ENCODE data around the gene MARVELD3. TPM values are rescaled to one million over a fixed set of nuclear protein-coding genes. Genes with fewer than 3 reads are reported as not detected.

MARVELD3 gene
- total and polyA plus RNA-seq, 9 of the 15 experiments (the other 6 are each of a cell fraction or from before 2014, with no cell fraction given): 0.03 to 0.07 (median 0.07) TPM; not detected in 6

GRCh38 chr16:71626018-71626857, at the start of gene MARVELD3 (continued):
- TF ChIP-seq MTF1 (CRISPR knock-in tag; IDR thresholded peaks at IDR 0.05; ENCODE audit: borderline replicate concordance) (no peak), USF1 (CRISPR knock-in tag; IDR thresholded peaks at IDR 0.05) (no peak), E2F6 (IDR thresholded peaks at IDR 0.05; ENCODE audit: borderline replicate concordance in 1 of 2, extremely low read depth in 1 of 2, insufficient read depth in 1 of 2, insufficient read length in 1 of 2, low read depth in 1 of 2, low read length in 1 of 2, poor library complexity in 1 of 2, severe bottlenecking in 1 of 2) (peak in 1 of 2 experiments; percentile 27), ZBTB7A (IDR thresholded peaks at IDR 0.05; ENCODE audit: borderline replicate concordance, control insufficient read depth, low read depth, low read length) (no peak), ZNF507 (tag; conservative IDR thresholded peaks at IDR 0.05) (no peak), HNRNPLL (IDR thresholded peaks at IDR 0.05; ENCODE audit: low read depth, low read length, poor library complexity, severe bottlenecking) (no peak), KLF6 (CRISPR knock-in tag; IDR thresholded peaks at IDR 0.05; ENCODE audit: borderline replicate concordance) (no peak), NRF1 (conservative IDR thresholded peaks at IDR 0.05 in 1 of 2, IDR thresholded peaks at IDR 0.05 in 1 of 2) (peak; percentile 82 to 83), BRD9 (IDR thresholded peaks at IDR 0.05; ENCODE audit: low read depth, partially characterized antibody) (no peak), ZNF274 (IDR thresholded peaks at IDR 0.05; ENCODE audit: borderline replicate concordance, low read depth, low read length) (no peak), ZEB2 (IDR thresholded peaks at IDR 0.05) (0 out of 2 replicates have a peak, but pooled peaks have one; percentile 19), TCFL5 (CRISPR knock-in tag; conservative IDR thresholded peaks at IDR 0.05) (no peak), NFIC (IDR thresholded peaks at IDR 0.05) (peak; percentile 51)
- TF ChIP-seq, protein P1, sequence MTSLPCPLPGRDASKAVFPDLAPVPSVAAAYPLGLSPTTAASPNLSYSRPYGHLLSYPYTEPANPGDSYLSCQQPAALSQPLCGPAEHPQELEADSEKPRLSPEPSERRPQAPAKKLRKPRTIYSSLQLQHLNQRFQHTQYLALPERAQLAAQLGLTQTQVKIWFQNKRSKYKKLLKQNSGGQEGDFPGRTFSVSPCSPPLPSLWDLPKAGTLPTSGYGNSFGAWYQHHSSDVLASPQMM (CRISPR knock-in tag; IDR thresholded peaks at IDR 0.05): no peak
- TF ChIP-seq, protein P2, sequence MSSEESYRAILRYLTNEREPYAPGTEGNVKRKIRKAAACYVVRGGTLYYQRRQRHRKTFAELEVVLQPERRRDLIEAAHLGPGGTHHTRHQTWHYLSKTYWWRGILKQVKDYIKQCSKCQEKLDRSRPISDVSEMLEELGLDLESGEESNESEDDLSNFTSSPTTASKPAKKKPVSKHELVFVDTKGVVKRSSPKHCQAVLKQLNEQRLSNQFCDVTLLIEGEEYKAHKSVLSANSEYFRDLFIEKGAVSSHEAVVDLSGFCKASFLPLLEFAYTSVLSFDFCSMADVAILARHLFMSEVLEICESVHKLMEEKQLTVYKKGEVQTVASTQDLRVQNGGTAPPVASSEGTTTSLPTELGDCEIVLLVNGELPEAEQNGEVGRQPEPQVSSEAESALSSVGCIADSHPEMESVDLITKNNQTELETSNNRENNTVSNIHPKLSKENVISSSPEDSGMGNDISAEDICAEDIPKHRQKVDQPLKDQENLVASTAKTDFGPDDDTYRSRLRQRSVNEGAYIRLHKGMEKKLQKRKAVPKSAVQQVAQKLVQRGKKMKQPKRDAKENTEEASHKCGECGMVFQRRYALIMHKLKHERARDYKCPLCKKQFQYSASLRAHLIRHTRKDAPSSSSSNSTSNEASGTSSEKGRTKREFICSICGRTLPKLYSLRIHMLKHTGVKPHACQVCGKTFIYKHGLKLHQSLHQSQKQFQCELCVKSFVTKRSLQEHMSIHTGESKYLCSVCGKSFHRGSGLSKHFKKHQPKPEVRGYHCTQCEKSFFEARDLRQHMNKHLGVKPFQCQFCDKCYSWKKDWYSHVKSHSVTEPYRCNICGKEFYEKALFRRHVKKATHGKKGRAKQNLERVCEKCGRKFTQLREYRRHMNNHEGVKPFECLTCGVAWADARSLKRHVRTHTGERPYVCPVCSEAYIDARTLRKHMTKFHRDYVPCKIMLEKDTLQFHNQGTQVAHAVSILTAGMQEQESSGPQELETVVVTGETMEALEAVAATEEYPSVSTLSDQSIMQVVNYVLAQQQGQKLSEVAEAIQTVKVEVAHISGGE (CRISPR knock-in tag; IDR thresholded peaks at IDR 0.05): peak in 1 of 3 experiments; percentile 64; a peak in 1 of 6 replicates
